Tibial nerve (tissue), 4 donors: ENCODE results near the gene SPDYE17.
"Not testable (repeated sequence)": the region's sequence is repeated elsewhere in the genome, so short reads cannot be mapped to it uniquely, and the experiment has no call there.

Experiments
- CTCF ChIP-seq, 5 experiments: fragments of 200-600 bp in 3 of 5; fragments of 450-650 bp in 2 of 5; sonication (generic) in 3 of 5; IDR thresholded peaks; one replicate each; pipeline ENCODE4 v1.5.1; 2016 to 2019; ENCODE audit warnings: antibody characterized with exemption in 5 of 5, mild to moderate bottlenecking in 3 of 5, moderate library complexity in 2 of 5
- EP300 ChIP-seq, 2 donors: sonication (generic); formaldehyde crosslinking; IDR thresholded peaks; one replicate each; pipeline ENCODE4 v1.6.1; 2017; ENCODE audit warnings: antibody characterized with exemption in 2 of 2, mild to moderate bottlenecking in 1 of 2
- POLR2A ChIP-seq, 2 donors: fragments of 450-650 bp; IDR thresholded peaks; one replicate each; pipeline ENCODE4 v1.6.1; 2017; ENCODE audit warnings: antibody characterized with exemption in 2 of 2, mild to moderate bottlenecking in 2 of 2, moderate library complexity in 2 of 2

- TF ChIP-seq CTCF, POLR2A, EP300 (IDR thresholded peaks at IDR 0.05): not testable (repeated sequence)
Observed at GRCh38 chr7:76980576-76980975, 51.6 kb downstream of the SPDYE17 start.
